ENCODE measurements around the gene TAMALIN.
A peak's percentile ranks its signal among the peaks of the same experiment; 100 is the strongest.

TAMALIN gene

GRCh38 chr12:52061470-52062166 is 54.9 kb downstream of the TAMALIN start:
- Histone ChIP-seq H3K27me3 (no peaks in the 10 kb centered on the region), H3K9me3 (no peaks in the 10 kb centered on the region), H3K27ac (no peak overlapping the region), H3K36me3 (peaks cover 30 to 34% (median 33%) of the 10 kb centered on the region in 3 donors), H3K4me3 (no peak overlapping the region), H3K4me1 (peaks cover 0 to 4% (median 0%) of the 10 kb centered on the region in 4 donors)
- no peak for TF ChIP-seq CTCF (IDR thresholded peaks at IDR 0.05)
- no peak for DNase-seq
- intact Hi-C loops (cut with DNase I; ENCODE audit: low total_unique reads): no loop called here

- Histone ChIP-seq H3K36me3 (peaks cover 22 to 26% (median 25%) of the 10 kb centered on the region in 3 donors), H3K27me3 (no peaks in the 10 kb centered on the region), H3K4me1 (no peaks in the 10 kb centered on the region), H3K4me3 (no peak overlapping the region), H3K9me3 (no peaks in the 10 kb centered on the region), H3K27ac (peak overlapping the region; percentile 8 to 59)
- no peak for TF ChIP-seq CTCF (IDR thresholded peaks at IDR 0.05)
- intact Hi-C loops (cut with DNase I; ENCODE audit: low total_unique reads): no loop called here
- DNase-seq: no peak
Observed at GRCh38 chr12:52062167-52063081, 55.7 kb downstream of the TAMALIN start.

- no peaks in the 10 kb centered on the region for H3K27me3 ChIP-seq
- TF ChIP-seq CTCF (IDR thresholded peaks at IDR 0.05): no peak
- no peaks in the 10 kb centered on the region for H3K9me3 ChIP-seq
- H3K36me3 ChIP-seq: peaks cover 13 to 17% (median 17%) of the 10 kb centered on the region in 3 donors
- no peak overlapping the region for H3K4me3 ChIP-seq
- DNase-seq: no peak
- no peaks in the 10 kb centered on the region for H3K4me1 ChIP-seq
- H3K27ac ChIP-seq: peak overlapping the region; percentile 24 to 59
- intact Hi-C loops (cut with DNase I; ENCODE audit: low total_unique reads): no loop called here
Observed at GRCh38 chr12:52063082-52063924, 56.6 kb downstream of the TAMALIN start.

- H3K4me1 ChIP-seq: peaks cover 0 to 2% (median 0%) of the 10 kb centered on the region in 4 donors
Observed at GRCh38 chr12:52063981-52064649, 57.4 kb downstream of the TAMALIN start.

More at GRCh38 chr12:52063981-52064649, 57.4 kb downstream of the TAMALIN start:
- peak overlapping the region; percentile 24 to 59 for H3K27ac ChIP-seq
- H3K9me3 ChIP-seq: no peaks in the 10 kb centered on the region
- no peak for TF ChIP-seq CTCF (IDR thresholded peaks at IDR 0.05)
- DNase-seq: no peak
- peaks cover 5 to 9% (median 8%) of the 10 kb centered on the region in 3 donors for H3K36me3 ChIP-seq
- no peak overlapping the region for H3K4me3 ChIP-seq
- H3K27me3 ChIP-seq: no peaks in the 10 kb centered on the region
- intact Hi-C loops (cut with DNase I; ENCODE audit: low total_unique reads): no loop called here
